Gastrocnemius medialis (tissue), 4 donors: ENCODE measurements around the gene GNAZ.

ENCODE experiments used
- POLR2A ChIP-seq, 2 donors: fragments of 450-650 bp; IDR thresholded peaks; one replicate each; pipeline ENCODE4 v1.6.1; 2017; ENCODE audit warnings: antibody characterized with exemption in 2 of 2, mild to moderate bottlenecking in 2 of 2, moderate library complexity in 2 of 2
- TF ChIP-seq, protein P1 (sequence below), 5 experiments: fragments of 450-650 bp in 3 of 5; fragments of 200-600 bp in 2 of 5; sonication (generic) in 2 of 5; IDR thresholded peaks in 4 of 5; conservative IDR thresholded peaks in 1 of 5; 1 replicate in 4 of 5; 2 replicates in 1 of 5; pipeline ENCODE4 v1.5.1; 2016 to 2019; ENCODE audit warnings: antibody characterized with exemption in 5 of 5, mild to moderate bottlenecking in 3 of 5, moderate library complexity in 3 of 5

DNA sequence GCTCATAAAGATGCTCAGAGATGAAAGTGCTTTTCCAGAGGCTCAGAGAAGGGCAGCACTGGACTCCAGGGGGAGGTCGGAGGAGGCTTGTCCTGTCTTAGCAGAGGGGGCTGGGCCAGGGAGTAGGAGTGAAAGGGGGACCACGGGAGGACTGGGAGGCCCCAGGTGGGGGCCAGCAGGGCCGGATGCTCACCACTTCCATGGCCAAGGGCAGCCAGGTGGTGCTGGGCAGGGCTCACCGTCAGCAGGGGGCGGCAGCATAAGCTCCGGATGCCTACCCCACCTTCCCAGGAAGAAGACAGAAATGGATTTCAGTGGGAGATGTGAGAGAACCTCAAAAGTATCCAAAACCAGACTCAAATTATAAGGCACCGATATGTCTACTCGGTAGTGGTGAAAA lies 86.0 kb downstream of the GNAZ start:
- TF ChIP-seq, protein P1, sequence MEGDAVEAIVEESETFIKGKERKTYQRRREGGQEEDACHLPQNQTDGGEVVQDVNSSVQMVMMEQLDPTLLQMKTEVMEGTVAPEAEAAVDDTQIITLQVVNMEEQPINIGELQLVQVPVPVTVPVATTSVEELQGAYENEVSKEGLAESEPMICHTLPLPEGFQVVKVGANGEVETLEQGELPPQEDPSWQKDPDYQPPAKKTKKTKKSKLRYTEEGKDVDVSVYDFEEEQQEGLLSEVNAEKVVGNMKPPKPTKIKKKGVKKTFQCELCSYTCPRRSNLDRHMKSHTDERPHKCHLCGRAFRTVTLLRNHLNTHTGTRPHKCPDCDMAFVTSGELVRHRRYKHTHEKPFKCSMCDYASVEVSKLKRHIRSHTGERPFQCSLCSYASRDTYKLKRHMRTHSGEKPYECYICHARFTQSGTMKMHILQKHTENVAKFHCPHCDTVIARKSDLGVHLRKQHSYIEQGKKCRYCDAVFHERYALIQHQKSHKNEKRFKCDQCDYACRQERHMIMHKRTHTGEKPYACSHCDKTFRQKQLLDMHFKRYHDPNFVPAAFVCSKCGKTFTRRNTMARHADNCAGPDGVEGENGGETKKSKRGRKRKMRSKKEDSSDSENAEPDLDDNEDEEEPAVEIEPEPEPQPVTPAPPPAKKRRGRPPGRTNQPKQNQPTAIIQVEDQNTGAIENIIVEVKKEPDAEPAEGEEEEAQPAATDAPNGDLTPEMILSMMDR (IDR thresholded peaks at IDR 0.05 in 4 of 5, conservative IDR thresholded peaks at IDR 0.05 in 1 of 5), result no peak
- TF ChIP-seq POLR2A (IDR thresholded peaks at IDR 0.05), result no peak
